K562 (cell line): ENCODE measurements around the gene ZMYND19. TPM values are rescaled to one million over a fixed set of nuclear protein-coding genes. Genes with fewer than 3 reads are reported as not detected.

Source experiments
- ATAC-seq: fragments of 200-7000 bp; cut with Tn5 transposase; 3 replicates; pipeline ENCODE4 v1.9.1; 2020; ENCODE audit warnings: moderate library complexity
- BruUV-seq: library from RNA; stranded (reverse); fragments of 400-500 nt; replicated peaks from 2 replicates; lab custom pipeline; 2021; lab: Mats Ljungman, UMichigan
- CTCF ChIA-PET: fragments of 300-600 bp; formaldehyde crosslinking; extraction: SDS; loops from one replicate; lab custom pipeline; 2021; ENCODE audit warnings: low intra/inter-chr PET ratio; lab: Yijun Ruan, JAX
- POLR2A ChIA-PET: fragments of 300-600, 350-650 bp; sonication (Branson Sonifier 250); formaldehyde crosslinking; extraction: SDS; loops from one replicate; lab custom pipeline; 2021; ENCODE audit warnings: antibody characterized with exemption, inconsistent platforms; lab: Yijun Ruan, JAX
- DNase-seq, 4 experiments: peaks; one replicate each; pipeline versions ENCODE4 v3.0.0 to v3.0.0-alpha.2; 2011 to 2018; ENCODE audit warnings: low spot score in 3 of 4, mixed read lengths in 3 of 4; ENCODE audit errors: extremely low read depth in 1 of 4
- FAIRE-seq: peaks from 2 replicates; lab custom pipeline; 2011; peaks lifted over from hg19 to GRCh38; lab: Jason Lieb, UNC
- H2AFZ ChIP-seq: 2 replicates; pipeline ENCODE4 v1.6.0; 2011; ENCODE audit warnings: low read depth, low read length, control low read depth, inconsistent platforms
- H3K27ac ChIP-seq: fragments of 200-600 bp; 3 replicates; pipeline ENCODE4 v1.8.0; 2011; ENCODE audit warnings: low read depth, mild to moderate bottlenecking, control low read depth, inconsistent platforms, low read length, moderate library complexity, mixed read lengths; ENCODE audit errors: extremely low read depth
- H3K27me3 ChIP-seq, 2 experiments: fragments of 300-600 bp in 1 of 2; 2 replicates in 1 of 2; 3 replicates in 1 of 2; pipeline versions ENCODE4 v1.6.0 to v1.8.0; 2011; ENCODE audit warnings: inconsistent platforms in 2 of 2, low read length in 2 of 2, mild to moderate bottlenecking in 1 of 2, mixed read lengths in 1 of 2, moderate library complexity in 1 of 2; ENCODE audit not compliant: control insufficient read depth in 2 of 2, insufficient read depth in 2 of 2
- H3K36me3 ChIP-seq: fragments of 300-600 bp; 3 replicates; pipeline ENCODE4 v1.8.0; 2011; ENCODE audit warnings: mild to moderate bottlenecking, low read length, inconsistent platforms; ENCODE audit not compliant: control insufficient read depth, insufficient read depth
- H3K4me1 ChIP-seq, 2 experiments: fragments of 200-600 bp in 1 of 2; replicated peaks in 1 of 2; 2 replicates in 1 of 2; 3 replicates in 1 of 2; pipeline versions ENCODE4 v1.5.1 to v1.8.0; 2011; ENCODE audit warnings: inconsistent platforms in 2 of 2, low read length in 2 of 2, mild to moderate bottlenecking in 1 of 2, mixed read lengths in 1 of 2, moderate library complexity in 1 of 2; ENCODE audit not compliant: control insufficient read depth in 2 of 2, insufficient read depth in 2 of 2
- H3K4me2 ChIP-seq: 2 replicates; pipeline ENCODE4 v1.6.1; 2011; ENCODE audit warnings: low read length, control low read depth, inconsistent platforms, mixed read lengths; ENCODE audit not compliant: insufficient read depth
- H3K4me3 ChIP-seq: fragments of 200-600 bp; sonication (generic), shearing (Covaris generic); 2 replicates; pipeline ENCODE4 v1.5.1; 2016; ENCODE audit warnings: control low read depth, inconsistent platforms
- H3K79me2 ChIP-seq: fragments of 200-600 bp; 3 replicates; pipeline ENCODE4 v1.8.0; 2011; ENCODE audit warnings: low read length, inconsistent platforms; ENCODE audit not compliant: control insufficient read depth, insufficient read depth
- H3K9ac ChIP-seq, 2 experiments: 2 replicates each; pipeline versions ENCODE4 v1.6.0 to v1.6.1; 2011; ENCODE audit warnings: low read depth in 2 of 2, low read length in 2 of 2, control low read depth in 1 of 2, inconsistent platforms in 1 of 2, mild to moderate bottlenecking in 1 of 2, mixed read lengths in 1 of 2; ENCODE audit not compliant: insufficient read depth in 1 of 2
- H3K9me1 ChIP-seq: one replicate; pipeline ENCODE4 v1.6.0; 2011; ENCODE audit warnings: inconsistent platforms, mild to moderate bottlenecking, low read length, moderate library complexity; ENCODE audit not compliant: control insufficient read depth, insufficient read depth
- H3K9me3 ChIP-seq: replicated peaks from 2 replicates; pipeline ENCODE4 v1.5.1; 2011; ENCODE audit warnings: low read depth, low read length, inconsistent platforms; ENCODE audit not compliant: control insufficient read depth, insufficient read depth
- H4K20me1 ChIP-seq: replicated peaks from 2 replicates; pipeline ENCODE4 v1.6.1; 2011; ENCODE audit warnings: low read length, inconsistent platforms, mixed read lengths; ENCODE audit not compliant: control insufficient read depth, insufficient read depth
- C11orf30 ChIP-seq: fragments of 450-650 bp; IDR thresholded peaks from 2 replicates; pipeline ENCODE4 v1.6.1; 2016; ENCODE audit warnings: low read depth, mild to moderate bottlenecking
- CLOCK ChIP-seq: fragments of 250-450 bp; sonication (Bioruptor Pico); IDR thresholded peaks from 2 replicates; pipeline ENCODE4 v1.4.0; 2020; ENCODE audit warnings: mild to moderate bottlenecking, moderate library complexity, borderline replicate concordance
- GTF2A2 ChIP-seq: IDR thresholded peaks from 2 replicates; pipeline ENCODE4 v1.6.1; 2016; ENCODE audit warnings: mild to moderate bottlenecking, missing genetic modification characterization, missing compliant biosample characterization
- HNRNPH1 ChIP-seq: fragments of 200-400 bp; formaldehyde crosslinking; optimal IDR thresholded peaks from 2 replicates; pipeline ENCODE3; 2017; ENCODE audit warnings: low read depth, mild to moderate bottlenecking, low read length, moderate library complexity
- JUN ChIP-seq, 2 experiments: sonication (generic) in 1 of 2; formaldehyde crosslinking in 1 of 2; IDR thresholded peaks; 2 replicates each; pipeline versions ENCODE4 v1.6.1 to v1.8.0; 2012 to 2022; ENCODE audit warnings: borderline replicate concordance in 2 of 2, mild to moderate bottlenecking in 2 of 2, improper control_type of control experiment in 1 of 2, low read depth in 1 of 2, low read length in 1 of 2, missing genetic modification reagents in 1 of 2
- MCM5 ChIP-seq: fragments of 450-650 bp; IDR thresholded peaks from 2 replicates; pipeline ENCODE4 v1.6.1; 2016; ENCODE audit warnings: low read depth
- NFATC3 ChIP-seq: fragments of 450-650 bp; IDR thresholded peaks from 2 replicates; pipeline ENCODE4 v1.6.1; 2017; ENCODE audit warnings: mild to moderate bottlenecking
- NFE2 ChIP-seq: IDR thresholded peaks from 2 replicates; pipeline ENCODE4 v1.6.1; 2014; ENCODE audit warnings: antibody characterized with exemption, low read depth
- SMAD4 ChIP-seq: fragments of 250-450 bp; sonication (Bioruptor Pico); conservative IDR thresholded peaks from 2 replicates; pipeline ENCODE4 v1.8.0; 2021; ENCODE audit warnings: inconsistent platforms, mild to moderate bottlenecking, moderate library complexity
- SNAPC5 ChIP-seq: fragments of 250-450 bp; sonication (Bioruptor Pico); IDR thresholded peaks from 2 replicates; pipeline ENCODE4 v1.8.0; 2021; ENCODE audit warnings: moderate library complexity, mild to moderate bottlenecking, inconsistent platforms
- ZBTB1 ChIP-seq: sonication (generic); formaldehyde crosslinking; IDR thresholded peaks from 2 replicates; pipeline ENCODE4 v1.8.1; 2023; ENCODE audit warnings: missing genetic modification reagents, low read depth, mild to moderate bottlenecking, borderline replicate concordance
- ZC3H4 ChIP-seq: sonication (generic); formaldehyde crosslinking; IDR thresholded peaks from 2 replicates; pipeline ENCODE4 v1.9.0; 2021; ENCODE audit warnings: missing genetic modification reagents, borderline replicate concordance
- ZNF184 ChIP-seq: sonication (generic); formaldehyde crosslinking; IDR thresholded peaks from 2 replicates; pipeline ENCODE4 v1.5.0; 2020; ENCODE audit warnings: missing genetic modification reagents
- ZNF512 ChIP-seq: IDR thresholded peaks from 2 replicates; pipeline ENCODE4 v1.6.1; 2016; ENCODE audit warnings: missing genetic modification characterization, missing compliant biosample characterization
- ZNF75A ChIP-seq: fragments of 450-650 bp; formaldehyde crosslinking; IDR thresholded peaks from 2 replicates; pipeline ENCODE4 v1.4.0; 2020; ENCODE audit warnings: mild to moderate bottlenecking
- WGBS: fragments of 100-300 bp; shearing (Covaris generic); methylation state at CpG from one replicate; pipeline ENCODE4 v1.1.6; 2016; ENCODE audit warnings: low coverage, mixed read lengths; ENCODE audit not compliant: insufficient coverage; ENCODE audit errors: missing lambda C conversion rate; 5-methylcytosine and 5-hydroxymethylcytosine counted together
- in situ Hi-C: fragments of 300-500 bp; cut with MboI; formaldehyde crosslinking; loops from 4 replicates; pipeline ENCODE4 v1.15.0; 2018; ENCODE audit warnings: inconsistent platforms, mixed read lengths
- intact Hi-C: fragments of 100-400 bp; cut with micrococcal nuclease; formaldehyde crosslinking; loops from 2 replicates; pipeline ENCODE4 v1.14.2; 2022
- polyA plus RNA-seq, 8 experiments: library from polyadenylated mRNA; depleted of rRNA in 4 of 8; stranded (reverse) in 5 of 8; unstranded in 3 of 8; fragments of >200 nt; fragmentation: Nextera tagmentation in 2 of 8; fragmentation: Illumina TruSeq in 1 of 8; extraction: Ambion mirVana in 2 of 8; extraction: Trizol in 1 of 8; gene quantifications; 2 replicates each; pipeline versions ENCODE4 v1.2.1 to v1.2.3, GENCODE V29; 2011 to 2014; ENCODE audit warnings: inconsistent platforms in 1 of 8, missing spikeins in 1 of 8
- total RNA-seq, 7 experiments: library from RNA; depleted of rRNA in 6 of 7; stranded (reverse); fragments of >200 nt in 6 of 7; fragmentation: Illumina TruSeq in 2 of 7; extraction: Trizol in 2 of 7; gene quantifications; 2 replicates each; pipeline versions ENCODE4 v1.2.1 to v1.2.3, GENCODE V29; 2011 to 2021; ENCODE audit warnings: low replicate concordance in 1 of 7

ZMYND19 gene
- total and polyA plus RNA-seq, 9 of the 15 experiments (the other 6 are each of a cell fraction or from before 2014, with no cell fraction given) = 1.0 to 86.7 (median 44.0) TPM

GRCh38 chr9:137542486-137542885, 47.8 kb downstream of the ZMYND19 start:
- TF ChIP-seq ZNF512 (tag) (no peak), NFATC3 (no peak), ZC3H4 (CRISPR knock-in tag) (no peak), CLOCK (no peak), NFE2 (no peak), SMAD4 (CRISPR knock-in tag) (no peak), JUN (IDR thresholded peaks at IDR 0.05; ENCODE audit: borderline replicate concordance, low read depth, low read length) (no peak), JUN (CRISPR knock-in tag; IDR thresholded peaks at IDR 0.05; ENCODE audit: borderline replicate concordance) (no peak), HNRNPH1 (no peak), ZNF184 (no peak), ZNF75A (no peak), MCM5 (no peak), C11orf30 (no peak), SNAPC5 (CRISPR knock-in tag) (no peak), GTF2A2 (tag) (no peak), ZBTB1 (no peak)
- intact Hi-C loops (no loop called here), in situ Hi-C loops (no loop called here)
- ATAC-seq (no peak), FAIRE-seq (no peak), DNase-seq (no peak)
- 51% methylated on average over 17 of the region's 20 CpGs for WGBS
- Histone ChIP-seq H3K9ac (no peak overlapping the region), H3K4me2 (no peak overlapping the region), H3K4me1 (peaks cover 0 to 41% of the 10 kb centered on the region in 2 experiments; a peak in 4 of 5 replicates), H3K27ac (no peak overlapping the region), H3K79me2 (no peaks in the 10 kb centered on the region), H4K20me1 (no peaks in the 10 kb centered on the region), H3K9me3 (peaks cover 2% of the 10 kb centered on the region; the same call in 1 of the 2 replicates), H3K27me3 (peaks cover 0 to 5% of the 10 kb centered on the region in 2 experiments; a peak in 1 of 5 replicates), H3K4me3 (no peak overlapping the region), H3K36me3 (no peaks in the 10 kb centered on the region), H3K9me1 (no peaks in the 10 kb centered on the region), H2AFZ (no peak overlapping the region)
- no TSS peak for BruUV-seq
- ChIA-PET CTCF (no interaction called here), POLR2A (interaction anchor here (0.6 to 1.1 kb wide), 3 partner anchors 12 to 117 kb away, joined by 3 to 4 read pairs (median 4); no protein-coding TSS in a partner anchor)
